OCI-LY1 (cell line): ENCODE measurements around the gene NAA20.

Experiments used
- CTCF ChIP-seq: fragments of 200-600 bp; sonication (generic), shearing (Covaris generic); IDR thresholded peaks from 2 replicates; pipeline ENCODE4 v1.5.1; 2017; ENCODE audit warnings: mild to moderate bottlenecking, antibody characterized with exemption, low read length, moderate library complexity, mixed read lengths
- EZH2 ChIP-seq: fragments of 200-600 bp; sonication (generic), shearing (Covaris generic); IDR thresholded peaks from 2 replicates; pipeline ENCODE4 v1.8.0; 2017; ENCODE audit warnings: borderline replicate concordance, mixed run types, mild to moderate bottlenecking, antibody characterized with exemption, low read length, moderate library complexity, mixed read lengths

DNA sequence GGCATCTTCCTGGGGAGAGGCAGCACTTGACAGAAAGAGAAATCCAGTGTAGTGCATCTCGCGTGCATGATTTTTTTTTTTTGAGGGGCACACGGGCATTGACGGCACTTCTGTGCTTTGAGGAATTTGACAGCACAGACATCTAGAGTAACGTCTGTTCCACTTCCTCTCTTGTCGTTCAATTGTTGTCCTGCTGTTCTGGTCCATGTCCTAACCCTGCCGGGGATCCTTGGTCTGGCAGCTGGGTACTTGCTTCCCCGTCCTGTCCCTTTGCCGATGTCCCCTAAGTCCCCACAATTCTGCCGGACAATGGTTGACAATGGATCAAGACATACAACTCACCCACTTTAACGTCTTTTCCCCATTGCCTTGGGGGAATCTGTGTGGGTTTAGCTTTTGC is 46.0 kb upstream of the NAA20 start:
- no peak for TF ChIP-seq EZH2
- no peak for TF ChIP-seq CTCF
